ENCODE data around the gene NYNRIN. TPM values are rescaled to one million over a fixed set of nuclear protein-coding genes. Genes with fewer than 3 reads are reported as not detected.

The NYNRIN gene
- total and polyA plus RNA-seq, 2 of the 8 experiments (the other 6 are each of a cell fraction or from before 2014, with no cell fraction given) = 15.2 to 18.3 TPM

GRCh38 chr14:24398293-24398652 is 530 bp upstream of the NYNRIN start:
- Histone ChIP-seq H4K20me1 (replicated peaks in 1 of 2; ENCODE audit: control insufficient read depth in 1 of 2, insufficient read depth in 2 of 2, low read length in 2 of 2) (no peaks in the 10 kb centered on the region), H4K5ac (ENCODE audit: insufficient read length, low read depth, low read length) (peak overlapping the region; percentile 2), H3K36me3 (ENCODE audit: control insufficient read depth in 2 of 4, insufficient read depth in 4 of 4, low read length in 3 of 4) (no peaks in the 10 kb centered on the region), H4K91ac (replicated peaks; ENCODE audit: insufficient read length, low read length) (no peak overlapping the region), H3K9me3 (ENCODE audit: insufficient read depth in 2 of 2, low read depth in 1 of 2, low read length in 1 of 2) (no peaks in the 10 kb centered on the region), H2BK12ac (ENCODE audit: low read depth, low read length) (peak overlapping the region; percentile 84; the same call in 1 of the 2 replicates), H2BK5ac (ENCODE audit: low read depth, low read length) (0 out of 2 replicates have a peak overlapping the region, but pooled peaks have one; percentile 28), H3K14ac (ENCODE audit: insufficient read length) (no peak overlapping the region), H3K23me2 (ENCODE audit: low read depth, low read length) (peaks cover 10% of the 10 kb centered on the region; the same call in 1 of the 2 replicates), H2BK20ac (ENCODE audit: low read length) (no peak overlapping the region), H4K8ac (ENCODE audit: extremely low read depth, insufficient read depth, low read length) (no peak overlapping the region; the same call in 1 of the 2 replicates), H3K27me3 (replicated peaks in 1 of 4; ENCODE audit: control insufficient read depth in 3 of 4, extremely low read depth in 1 of 4, insufficient read depth in 3 of 4, low read length in 3 of 4) (peaks cover 0 to 3% (median 0%) of the 10 kb centered on the region in 4 experiments; a peak in 1 of 7 replicates), H3K27ac (ENCODE audit: low read depth, low read length) (no peak overlapping the region), H3K79me1 (ENCODE audit: low read depth, low read length) (no peaks in the 10 kb centered on the region), H3K4me1 (replicated peaks in 1 of 4; ENCODE audit: control insufficient read depth in 3 of 4, insufficient read depth in 4 of 4, low read length in 3 of 4) (peaks cover 0 to 12% (median 9%) of the 10 kb centered on the region in 4 experiments; a peak in 6 of 7 replicates), H3K56ac (replicated peaks; ENCODE audit: insufficient read length, low read depth, low read length) (no peak overlapping the region), H3K23ac (ENCODE audit: insufficient read length) (no peak overlapping the region), H2AFZ (ENCODE audit: low read length) (peak overlapping the region; percentile 42; the same call in 1 of the 2 replicates), H3K4me3 (ENCODE audit: extremely low read depth in 1 of 4, insufficient read depth in 2 of 4, low read depth in 3 of 4, low read length in 4 of 4) (peak overlapping the region; percentile 13 to 80 (median 42); a peak in 6 of 8 replicates), H3K4me2 (ENCODE audit: insufficient read depth in 1 of 2, low read depth in 2 of 2, low read length in 2 of 2) (peak overlapping the region; percentile 47 to 98), H3K79me2 (ENCODE audit: control insufficient read depth in 1 of 2, insufficient read depth in 2 of 2, low read length in 2 of 2) (no peaks in the 10 kb centered on the region), H2AK5ac (ENCODE audit: low read depth, low read length) (no peak overlapping the region), H3K4ac (replicated peaks; ENCODE audit: insufficient read length, low read depth, low read length) (no peak overlapping the region), H3K18ac (ENCODE audit: extremely low read depth, low read length) (peak overlapping the region; percentile 71; the same call in 1 of the 2 replicates), H3K9ac (replicated peaks in 1 of 4; ENCODE audit: extremely low read depth in 1 of 4, low read depth in 3 of 4, low read length in 3 of 4) (no peak overlapping the region), H2BK15ac (ENCODE audit: low read length) (0 out of 2 replicates have a peak overlapping the region, but pooled peaks have one; percentile 16), H2BK120ac (replicated peaks; ENCODE audit: low read depth, low read length) (peak overlapping the region; percentile 50)
- ChIA-PET POLR2A (ENCODE audit: partially characterized antibody) (interaction anchor here (0.9 to 3.4 kb wide), 7 partner anchors 9 to 37 kb away, joined by 3 to 20 read pairs (median 3); partner anchors contain the start of genes CBLN3 and KHNYN), CTCF (ENCODE audit: partially characterized antibody) (interaction anchor here (1.2 to 10.7 kb wide), 7 partner anchors 14 to 66 kb away, joined by 3 to 69 read pairs (median 4); partner anchors contain the start of gene ADCY4)
- peak in 1 of 2 experiments; percentile 74 for DNase-seq (ENCODE audit: low read depth in 1 of 2, low spot score in 2 of 2)
- whole genome bisulfite sequencing, 2 experiments (ENCODE audit: extremely low coverage in 1 of 2, insufficient coverage in 1 of 2, insufficient read length in 1 of 2, insufficient replicate concordance in 2 of 2, low coverage in 1 of 2, low lambda C conversion rate in 2 of 2, missing lambda C conversion rate in 1 of 2) = 10% methylated on average over 7 of the region's 7 CpGs; no CpG with 5 or more reads in 1 of the 2 experiments
- no peak for FAIRE-seq
- no peak for TF ChIP-seq SP2 (IDR thresholded peaks at IDR 0.05; ENCODE audit: low read length)
- TF ChIP-seq BCL11A (IDR thresholded peaks at IDR 0.05; ENCODE audit: low read depth in 2 of 2, low read length in 2 of 2) = no peak
- peak in 1 of 2 experiments; percentile 22; a peak in 1 of 3 replicates for TF ChIP-seq EP300 (IDR thresholded peaks at IDR 0.05; ENCODE audit: borderline replicate concordance in 1 of 2, low read depth in 2 of 2, low read length in 2 of 2)
- peak; percentile 98 for TF ChIP-seq SP1 (IDR thresholded peaks at IDR 0.05; ENCODE audit: low read depth, low read length)
- 0 out of 2 replicates have a peak, but pooled peaks have one; percentile 16 for TF ChIP-seq CHD2 (IDR thresholded peaks at IDR 0.05; ENCODE audit: low read length)
- TF ChIP-seq RBBP5 (IDR thresholded peaks at IDR 0.05; ENCODE audit: borderline replicate concordance, low read depth, low read length) = no peak
- TF ChIP-seq PHF8 (conservative IDR thresholded peaks at IDR 0.05; ENCODE audit: low read depth, low read length) = no peak
- peak; percentile 33 for TF ChIP-seq EZH2 (IDR thresholded peaks at IDR 0.05; ENCODE audit: low read depth, low read length, severe bottlenecking)
- TF ChIP-seq YY1 (IDR thresholded peaks at IDR 0.05; ENCODE audit: low read depth, low read length) = 0 out of 2 replicates have a peak, but pooled peaks have one; percentile 17
- TF ChIP-seq CBX5 (IDR thresholded peaks at IDR 0.05; ENCODE audit: low read depth, low read length) = no peak
- TF ChIP-seq POU5F1 (IDR thresholded peaks at IDR 0.05; ENCODE audit: low read depth, low read length) = no peak

All from H1 (cell line).